ENCODE data around the gene CHST12. TPM values are rescaled to one million over a fixed set of nuclear protein-coding genes. Genes with fewer than 3 reads are reported as not detected.
"Not testable (repeated sequence)": the region's sequence is repeated elsewhere in the genome, so short reads cannot be mapped to it uniquely, and the experiment has no call there.

The CHST12 gene
- total RNA-seq, 1 experiment from 2014 or later: 19.3 TPM

GRCh38 chr7:2452643-2453270 is 49.3 kb downstream of the CHST12 start:
- Histone ChIP-seq H3K4me2 (ENCODE audit: insufficient read depth, insufficient read length, low read length) (no peak overlapping the region), H4K5ac (ENCODE audit: insufficient read length, low read depth, low read length) (no peak overlapping the region), H3K79me1 (ENCODE audit: insufficient read depth, low read depth, low read length, poor library complexity, severe bottlenecking) (no peaks in the 10 kb centered on the region), H3K56ac (ENCODE audit: insufficient read length, low read depth, low read length) (no peak overlapping the region), H4K20me1 (ENCODE audit: control insufficient read depth, insufficient read depth, insufficient read length) (no peaks in the 10 kb centered on the region), H3K18ac (ENCODE audit: insufficient read length, low read depth, low read length) (no peak overlapping the region), H3K23me2 (ENCODE audit: insufficient read length, low read depth, low read length, poor library complexity, severe bottlenecking) (no peaks in the 10 kb centered on the region), H4K8ac (replicated peaks; ENCODE audit: insufficient read length, low read depth, low read length) (no peak overlapping the region), H2BK12ac (ENCODE audit: insufficient read length, low read depth, low read length) (no peak overlapping the region), H2BK5ac (ENCODE audit: insufficient read length, low read length) (no peak overlapping the region), H2BK20ac (ENCODE audit: low read depth, low read length, poor library complexity, severe bottlenecking) (no peak overlapping the region), H3K4ac (ENCODE audit: low read depth, low read length) (no peak overlapping the region), H2BK15ac (ENCODE audit: low read depth, low read length) (no peak overlapping the region), H3K9ac (ENCODE audit: extremely low read depth, insufficient read length, low read length) (no peak overlapping the region), H3K27me3 (ENCODE audit: insufficient read depth, low read length) (no peaks in the 10 kb centered on the region), H3T11ph (ENCODE audit: low read length) (no peak overlapping the region), H3K27ac (ENCODE audit: insufficient read length, low read depth, low read length) (no peak overlapping the region), H2AFZ (ENCODE audit: low read length) (no peak overlapping the region), H3K4me1 (ENCODE audit: insufficient read depth, low read length) (no peaks in the 10 kb centered on the region), H3K23ac (ENCODE audit: insufficient read length, low read depth, low read length) (no peak overlapping the region), H2BK120ac (ENCODE audit: low read depth, low read length, poor library complexity, severe bottlenecking) (no peak overlapping the region), H3K9me3 (ENCODE audit: control insufficient read depth, low read depth, low read length) (no peaks in the 10 kb centered on the region), H4K91ac (ENCODE audit: insufficient read length, low read depth, low read length) (no peak overlapping the region), H3K14ac (ENCODE audit: insufficient read depth, low read length) (no peak overlapping the region), H3K79me2 (ENCODE audit: insufficient read depth, low read length) (no peaks in the 10 kb centered on the region), H2AK5ac (ENCODE audit: insufficient read length, low read length) (no peak overlapping the region)
- H3K9me3 Mint-ChIP-seq: no peaks in the 10 kb centered on the region; a peak in 2 of 5 replicates
- H3K36me3 Mint-ChIP-seq (ENCODE audit: insufficient read depth in 1 of 3, low read depth in 3 of 3): no peaks in the 10 kb centered on the region
- DNase-seq: no peak
- H3K4me3 Mint-ChIP-seq: no peak overlapping the region
- H3K4me1 Mint-ChIP-seq: peaks cover 6% of the 10 kb centered on the region in 2 experiments
- no peak overlapping the region for H3K27ac Mint-ChIP-seq
- WGBS (ENCODE audit: extremely low coverage, insufficient read length, low lambda C conversion rate): no CpG with 5 or more reads among the region's 8 CpGs
- TF ChIP-seq, protein P1, sequence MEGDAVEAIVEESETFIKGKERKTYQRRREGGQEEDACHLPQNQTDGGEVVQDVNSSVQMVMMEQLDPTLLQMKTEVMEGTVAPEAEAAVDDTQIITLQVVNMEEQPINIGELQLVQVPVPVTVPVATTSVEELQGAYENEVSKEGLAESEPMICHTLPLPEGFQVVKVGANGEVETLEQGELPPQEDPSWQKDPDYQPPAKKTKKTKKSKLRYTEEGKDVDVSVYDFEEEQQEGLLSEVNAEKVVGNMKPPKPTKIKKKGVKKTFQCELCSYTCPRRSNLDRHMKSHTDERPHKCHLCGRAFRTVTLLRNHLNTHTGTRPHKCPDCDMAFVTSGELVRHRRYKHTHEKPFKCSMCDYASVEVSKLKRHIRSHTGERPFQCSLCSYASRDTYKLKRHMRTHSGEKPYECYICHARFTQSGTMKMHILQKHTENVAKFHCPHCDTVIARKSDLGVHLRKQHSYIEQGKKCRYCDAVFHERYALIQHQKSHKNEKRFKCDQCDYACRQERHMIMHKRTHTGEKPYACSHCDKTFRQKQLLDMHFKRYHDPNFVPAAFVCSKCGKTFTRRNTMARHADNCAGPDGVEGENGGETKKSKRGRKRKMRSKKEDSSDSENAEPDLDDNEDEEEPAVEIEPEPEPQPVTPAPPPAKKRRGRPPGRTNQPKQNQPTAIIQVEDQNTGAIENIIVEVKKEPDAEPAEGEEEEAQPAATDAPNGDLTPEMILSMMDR (conservative IDR thresholded peaks at IDR 0.05): no peak
- H3K27me3 Mint-ChIP-seq (ENCODE audit: low read depth): peaks cover 1% of the 10 kb centered on the region

DNA sequence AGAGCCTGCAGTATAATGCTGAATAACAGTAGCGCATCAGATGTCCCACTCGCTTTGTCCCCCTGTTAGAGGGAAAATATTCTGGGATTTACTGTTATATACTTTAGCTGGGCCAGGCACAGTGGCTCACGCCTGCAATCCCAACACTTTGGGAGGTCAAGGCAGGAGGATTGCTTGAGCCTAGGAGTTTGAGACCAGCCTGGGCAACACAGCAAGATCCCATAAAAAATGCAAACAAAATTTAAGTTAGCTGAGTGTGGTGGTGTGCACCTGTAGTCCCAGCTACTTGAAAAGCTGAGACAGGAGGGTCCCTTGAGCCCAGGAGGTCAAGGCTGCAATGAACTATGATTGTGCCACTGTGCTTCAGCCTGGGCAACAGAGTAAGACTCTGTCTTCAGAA is 50.4 kb downstream of the CHST12 start:
- not testable (repeated sequence) for H3K27me3 ChIP-seq (ENCODE audit: insufficient read depth, low read length); H2AK5ac ChIP-seq (ENCODE audit: insufficient read length, low read length); DNase-seq; H2BK12ac ChIP-seq (ENCODE audit: insufficient read length, low read depth, low read length); H3K27ac Mint-ChIP-seq; H2AFZ ChIP-seq (ENCODE audit: low read length); H3K4me1 ChIP-seq (ENCODE audit: insufficient read depth, low read length); H4K20me1 ChIP-seq (ENCODE audit: control insufficient read depth, insufficient read depth, insufficient read length); H3K9ac ChIP-seq (ENCODE audit: extremely low read depth, insufficient read length, low read length); H3K79me1 ChIP-seq (ENCODE audit: insufficient read depth, low read depth, low read length, poor library complexity, severe bottlenecking); H3K27me3 Mint-ChIP-seq (ENCODE audit: low read depth); H3K23ac ChIP-seq (ENCODE audit: insufficient read length, low read depth, low read length); H2BK20ac ChIP-seq (ENCODE audit: low read depth, low read length, poor library complexity, severe bottlenecking); H3K4ac ChIP-seq (ENCODE audit: low read depth, low read length); H3K23me2 ChIP-seq (ENCODE audit: insufficient read length, low read depth, low read length, poor library complexity, severe bottlenecking); H3K27ac ChIP-seq (ENCODE audit: insufficient read length, low read depth, low read length); H3K18ac ChIP-seq (ENCODE audit: insufficient read length, low read depth, low read length); H3K4me3 Mint-ChIP-seq; H2BK5ac ChIP-seq (ENCODE audit: insufficient read length, low read length); H4K5ac ChIP-seq (ENCODE audit: insufficient read length, low read depth, low read length); H3K9me3 ChIP-seq (ENCODE audit: control insufficient read depth, low read depth, low read length); H3K36me3 Mint-ChIP-seq (ENCODE audit: insufficient read depth in 1 of 3, low read depth in 3 of 3); H3K4me1 Mint-ChIP-seq; H3K9me3 Mint-ChIP-seq; H4K8ac ChIP-seq (replicated peaks; ENCODE audit: insufficient read length, low read depth, low read length); H3K79me2 ChIP-seq (ENCODE audit: insufficient read depth, low read length); H2BK120ac ChIP-seq (ENCODE audit: low read depth, low read length, poor library complexity, severe bottlenecking); H3T11ph ChIP-seq (ENCODE audit: low read length); H4K91ac ChIP-seq (ENCODE audit: insufficient read length, low read depth, low read length); H3K56ac ChIP-seq (ENCODE audit: insufficient read length, low read depth, low read length); H3K14ac ChIP-seq (ENCODE audit: insufficient read depth, low read length); H3K4me2 ChIP-seq (ENCODE audit: insufficient read depth, insufficient read length, low read length); H2BK15ac ChIP-seq (ENCODE audit: low read depth, low read length)
- no CpG with 5 or more reads among the region's 3 CpGs for WGBS (ENCODE audit: extremely low coverage, insufficient read length, low lambda C conversion rate)

Measured in H9 (cell line).